ENCODE results near the gene HBG1.
"Not testable (repeated sequence)": the region's sequence is repeated elsewhere in the genome, so short reads cannot be mapped to it uniquely, and the experiment has no call there.

HBG1 gene

GRCh38 chr11:5252919-5253265 is 3.2 kb upstream of the HBG1 start:
- ChIA-PET CTCF (no interaction called here), POLR2A (no interaction called here)
- DNase-seq (ENCODE audit: extremely low spot score), result no peak
- TF ChIP-seq SUZ12 (IDR thresholded peaks at IDR 0.05) (no peak), HDGF (IDR thresholded peaks at IDR 0.05; ENCODE audit: borderline replicate concordance) (no peak), PKNOX1 (IDR thresholded peaks at IDR 0.05) (no peak), NFRKB (IDR thresholded peaks at IDR 0.05) (no peak), ARNT (IDR thresholded peaks at IDR 0.05) (no peak), SP1 (IDR thresholded peaks at IDR 0.05) (no peak), FOXM1 (IDR thresholded peaks at IDR 0.05; ENCODE audit: borderline replicate concordance) (no peak), BHLHE40 (IDR thresholded peaks at IDR 0.05; ENCODE audit: borderline replicate concordance) (no peak), FOXA1 (IDR thresholded peaks at IDR 0.05) (no peak), LEF1 (IDR thresholded peaks at IDR 0.05; ENCODE audit: borderline replicate concordance) (no peak), L3MBTL2 (conservative IDR thresholded peaks at IDR 0.05) (no peak), ZNF384 (IDR thresholded peaks at IDR 0.05) (no peak), CTBP1 (IDR thresholded peaks at IDR 0.05; ENCODE audit: borderline replicate concordance) (no peak), FOXK2 (IDR thresholded peaks at IDR 0.05) (no peak), ELF4 (IDR thresholded peaks at IDR 0.05) (no peak)

DNA sequence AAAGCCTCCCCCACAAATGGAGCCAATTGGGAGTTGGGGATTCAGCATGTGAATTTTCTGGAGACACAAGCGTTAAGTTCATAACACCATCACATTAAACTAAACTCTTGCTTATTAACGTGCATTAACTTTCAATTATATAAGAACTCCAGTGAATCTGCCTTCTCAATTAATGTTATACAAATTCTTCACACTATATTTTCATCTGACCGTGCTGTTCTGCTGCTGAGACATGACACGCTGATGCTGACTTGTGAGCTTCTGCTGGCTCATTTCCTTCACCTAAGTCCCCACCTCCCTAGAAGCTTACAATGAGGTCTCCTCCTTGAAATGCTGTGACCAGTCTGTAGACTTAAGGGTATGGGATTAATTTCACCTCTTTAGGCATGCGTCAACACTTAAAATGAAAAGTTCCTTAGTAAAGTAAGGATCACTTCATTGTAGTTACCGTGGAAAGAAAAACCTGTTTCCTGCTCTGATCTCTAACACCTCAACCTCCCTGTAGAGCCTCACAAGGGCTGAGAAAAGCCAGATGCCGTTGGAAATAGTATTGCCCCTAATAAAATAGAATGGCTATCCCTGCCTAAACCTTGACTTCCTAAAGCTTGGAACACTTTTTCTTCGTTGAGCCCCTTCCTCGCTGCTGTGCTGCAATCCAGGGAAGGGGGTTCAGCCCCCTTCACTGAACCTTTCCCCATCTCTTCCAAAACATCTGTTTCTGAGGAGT is 2.7 kb upstream of the HBG1 start:
- POLR2A ChIA-PET, result no interaction called here
- no peak for DNase-seq (ENCODE audit: extremely low spot score)
- TF ChIP-seq PKNOX1 (IDR thresholded peaks at IDR 0.05) (no peak), FOXA1 (IDR thresholded peaks at IDR 0.05) (no peak), FOXM1 (IDR thresholded peaks at IDR 0.05; ENCODE audit: borderline replicate concordance) (no peak), FOXK2 (IDR thresholded peaks at IDR 0.05) (no peak), TARDBP (IDR thresholded peaks at IDR 0.05) (no peak), NFRKB (IDR thresholded peaks at IDR 0.05) (no peak), ARNT (IDR thresholded peaks at IDR 0.05) (no peak), SUZ12 (IDR thresholded peaks at IDR 0.05) (no peak), BHLHE40 (IDR thresholded peaks at IDR 0.05; ENCODE audit: borderline replicate concordance) (no peak), HDGF (IDR thresholded peaks at IDR 0.05; ENCODE audit: borderline replicate concordance) (no peak), SP1 (IDR thresholded peaks at IDR 0.05) (no peak), ELF4 (IDR thresholded peaks at IDR 0.05) (no peak), L3MBTL2 (conservative IDR thresholded peaks at IDR 0.05) (no peak)
- CTCF ChIA-PET, result no interaction called here

DNA sequence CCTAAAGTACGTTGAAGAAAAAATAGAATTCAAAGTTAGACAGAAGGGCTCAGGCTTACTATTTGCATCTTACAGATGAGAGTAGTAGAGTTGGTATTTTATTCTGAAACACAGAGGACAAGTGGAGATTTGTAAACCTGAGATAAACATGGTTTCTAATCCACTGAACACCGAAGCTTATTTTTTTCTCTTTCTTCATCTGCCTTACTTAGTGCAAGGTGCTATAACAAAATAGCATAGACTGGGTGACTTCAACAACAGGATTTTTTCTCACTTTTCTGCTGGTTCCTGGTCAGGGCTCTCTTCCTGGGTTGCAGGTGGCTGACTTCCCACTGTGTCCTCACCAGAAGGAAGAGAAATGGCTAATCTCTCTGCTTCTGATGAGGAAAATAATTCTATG is 2.1 kb upstream of the HBG1 start:
- POLR2A ChIA-PET, result no interaction called here
- TF ChIP-seq SUZ12 (IDR thresholded peaks at IDR 0.05) (no peak), NFRKB (IDR thresholded peaks at IDR 0.05) (no peak), CTBP1 (IDR thresholded peaks at IDR 0.05; ENCODE audit: borderline replicate concordance) (no peak)
- no peak for DNase-seq (ENCODE audit: extremely low spot score)
- CTCF ChIA-PET, result no interaction called here

DNA sequence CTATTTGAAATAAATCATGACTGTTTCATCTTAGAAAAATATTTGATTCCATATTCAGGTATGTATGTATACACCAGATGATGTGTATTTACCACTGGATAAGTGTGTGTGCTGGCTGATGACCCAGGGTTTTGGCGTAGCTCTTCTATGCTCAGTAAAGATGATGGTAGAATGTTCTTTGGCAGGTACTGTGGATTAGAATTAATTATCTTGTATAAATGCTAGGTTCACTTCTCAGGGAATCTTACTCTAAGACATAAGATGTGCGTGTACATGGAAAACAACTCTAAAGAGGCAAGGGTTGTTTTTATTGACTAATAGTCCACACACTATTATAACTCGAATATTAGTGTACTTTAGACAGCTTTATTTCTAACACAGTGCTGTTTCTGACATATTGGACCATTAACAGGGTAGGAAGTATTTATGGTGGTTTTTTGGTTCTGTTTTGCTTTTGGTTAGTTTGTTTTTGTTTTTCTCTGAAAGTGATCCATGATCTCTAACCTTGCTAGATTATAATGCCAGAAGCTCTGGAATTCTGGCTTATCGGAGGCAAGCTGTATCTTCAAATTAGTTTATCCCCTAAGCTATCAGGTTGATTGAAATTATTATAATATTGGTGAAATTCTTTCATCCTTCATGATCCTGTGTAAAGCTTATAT is 1.0 kb upstream of the HBG1 start:
- no peak for DNase-seq (ENCODE audit: extremely low spot score)
- TF ChIP-seq HDGF (IDR thresholded peaks at IDR 0.05; ENCODE audit: borderline replicate concordance), result no peak
- TF ChIP-seq L3MBTL2 (conservative IDR thresholded peaks at IDR 0.05), result no peak
- no peak for TF ChIP-seq SP1 (IDR thresholded peaks at IDR 0.05)
- no peak for TF ChIP-seq FOXK2 (IDR thresholded peaks at IDR 0.05)
- no peak for TF ChIP-seq CTBP1 (IDR thresholded peaks at IDR 0.05; ENCODE audit: borderline replicate concordance)
- no peak for TF ChIP-seq ZNF384 (IDR thresholded peaks at IDR 0.05)
- TF ChIP-seq FOXA1 (IDR thresholded peaks at IDR 0.05), result no peak
- TF ChIP-seq BHLHE40 (IDR thresholded peaks at IDR 0.05; ENCODE audit: borderline replicate concordance), result no peak
- TF ChIP-seq NFRKB (IDR thresholded peaks at IDR 0.05), result no peak
- TF ChIP-seq ARNT (IDR thresholded peaks at IDR 0.05), result no peak
- TF ChIP-seq SUZ12 (IDR thresholded peaks at IDR 0.05), result no peak
- TF ChIP-seq FOXM1 (IDR thresholded peaks at IDR 0.05; ENCODE audit: borderline replicate concordance), result no peak
- no peak for TF ChIP-seq TARDBP (IDR thresholded peaks at IDR 0.05)
- no peak for TF ChIP-seq ELF4 (IDR thresholded peaks at IDR 0.05)
- TF ChIP-seq PKNOX1 (IDR thresholded peaks at IDR 0.05), result no peak
- ChIA-PET POLR2A (no interaction called here), CTCF (no interaction called here)

- CTCF ChIA-PET; DNase-seq (ENCODE audit: extremely low spot score); POLR2A ChIA-PET: not testable (repeated sequence)
Measured at GRCh38 chr11:5248498-5248897, 1.2 kb downstream of the HBG1 start.

GRCh38 chr11:5247472-5248192 is 2.0 kb downstream of the HBG1 start:
- TF ChIP-seq FOXK2 (IDR thresholded peaks at IDR 0.05) (no peak), FOXM1 (IDR thresholded peaks at IDR 0.05; ENCODE audit: borderline replicate concordance) (no peak), ZNF384 (IDR thresholded peaks at IDR 0.05) (no peak), NFRKB (IDR thresholded peaks at IDR 0.05) (no peak), FOXA1 (IDR thresholded peaks at IDR 0.05) (no peak), SP1 (IDR thresholded peaks at IDR 0.05) (no peak), TARDBP (IDR thresholded peaks at IDR 0.05) (no peak), CTBP1 (IDR thresholded peaks at IDR 0.05; ENCODE audit: borderline replicate concordance) (no peak), SUZ12 (IDR thresholded peaks at IDR 0.05) (no peak)
- DNase-seq (ENCODE audit: extremely low spot score), result no peak
- POLR2A ChIA-PET, result no interaction called here
- CTCF ChIA-PET, result no interaction called here
